SK-N-MC (cell line): ENCODE data around the gene SRP9.

Source experiments
- EZH2 ChIP-seq: fragments of 200-600 bp; sonication (generic); IDR thresholded peaks from one replicate; pipeline ENCODE4 v1.6.1; 2017; ENCODE audit warnings: antibody characterized with exemption
- FOXP2 ChIP-seq: optimal IDR thresholded peaks from 2 replicates; pipeline ENCODE3; 2011; ENCODE audit warnings: mild to moderate bottlenecking, moderate library complexity; ENCODE audit not compliant: insufficient read depth; ENCODE audit errors: extremely low read length, control extremely low read depth
- POLR2AphosphoS5 ChIP-seq: IDR thresholded peaks from 2 replicates; pipeline ENCODE4 v1.6.1; 2012; ENCODE audit warnings: mild to moderate bottlenecking, low read depth, low read length, borderline replicate concordance

GRCh38 chr1:225815526-225816178 is 38.0 kb downstream of the SRP9 start:
- TF ChIP-seq EZH2, result no peak
- no peak for TF ChIP-seq POLR2AphosphoS5
- TF ChIP-seq FOXP2, result no peak
